ENCODE results near the gene PTPRE.
A peak's percentile ranks its signal among the peaks of the same experiment; 100 is the strongest.
"Not testable (repeated sequence)": the region's sequence is repeated elsewhere in the genome, so short reads cannot be mapped to it uniquely, and the experiment has no call there.

PTPRE gene

DNA sequence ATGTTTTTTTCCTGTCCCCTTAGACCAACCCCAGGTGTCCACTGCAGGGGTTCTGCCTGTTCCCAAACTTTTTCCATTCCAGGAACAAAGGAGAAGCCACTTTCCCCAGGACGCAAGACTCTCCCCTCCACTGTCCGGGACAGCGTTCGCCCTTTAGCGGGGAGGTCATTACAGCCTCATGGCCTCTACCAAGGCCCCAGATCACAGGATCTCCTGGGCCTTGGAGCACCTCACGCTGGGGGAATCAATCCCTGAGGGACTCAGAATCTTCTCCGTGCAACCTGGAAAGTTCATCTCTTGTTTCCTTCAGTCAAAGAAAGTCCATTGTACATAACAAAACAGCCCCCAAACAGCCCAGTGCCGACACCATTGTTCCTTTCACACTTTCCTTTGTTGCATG, 178.1 kb downstream of the PTPRE start:
- Mint-ChIP-seq H3K9me3 (no peaks in the 10 kb centered on the region), H3K27ac (no peak overlapping the region), H3K27me3 (ENCODE audit: low read depth) (no peaks in the 10 kb centered on the region), H3K4me1 (ENCODE audit: low read depth) (peaks cover 1% of the 10 kb centered on the region), H3K4me3 (no peak overlapping the region), H3K36me3 (ENCODE audit: low read depth) (peaks cover 6% of the 10 kb centered on the region)
- DNase-seq (ENCODE audit: low spot score) = no peak

GRCh38 chr10:128086003-128086863, 179.3 kb downstream of the PTPRE start:
- Mint-ChIP-seq H3K4me1 (ENCODE audit: low read depth) (peaks cover 1% of the 10 kb centered on the region), H3K4me3 (no peak overlapping the region), H3K27ac (no peak overlapping the region), H3K27me3 (ENCODE audit: low read depth) (no peaks in the 10 kb centered on the region), H3K36me3 (ENCODE audit: low read depth) (peaks cover 6% of the 10 kb centered on the region), H3K9me3 (no peaks in the 10 kb centered on the region)
- DNase-seq (ENCODE audit: low spot score) = no peak

GRCh38 chr10:128087146-128087883, 180.4 kb downstream of the PTPRE start:
- DNase-seq (ENCODE audit: low spot score) = no peak
- H3K27ac Mint-ChIP-seq = no peak overlapping the region

DNA sequence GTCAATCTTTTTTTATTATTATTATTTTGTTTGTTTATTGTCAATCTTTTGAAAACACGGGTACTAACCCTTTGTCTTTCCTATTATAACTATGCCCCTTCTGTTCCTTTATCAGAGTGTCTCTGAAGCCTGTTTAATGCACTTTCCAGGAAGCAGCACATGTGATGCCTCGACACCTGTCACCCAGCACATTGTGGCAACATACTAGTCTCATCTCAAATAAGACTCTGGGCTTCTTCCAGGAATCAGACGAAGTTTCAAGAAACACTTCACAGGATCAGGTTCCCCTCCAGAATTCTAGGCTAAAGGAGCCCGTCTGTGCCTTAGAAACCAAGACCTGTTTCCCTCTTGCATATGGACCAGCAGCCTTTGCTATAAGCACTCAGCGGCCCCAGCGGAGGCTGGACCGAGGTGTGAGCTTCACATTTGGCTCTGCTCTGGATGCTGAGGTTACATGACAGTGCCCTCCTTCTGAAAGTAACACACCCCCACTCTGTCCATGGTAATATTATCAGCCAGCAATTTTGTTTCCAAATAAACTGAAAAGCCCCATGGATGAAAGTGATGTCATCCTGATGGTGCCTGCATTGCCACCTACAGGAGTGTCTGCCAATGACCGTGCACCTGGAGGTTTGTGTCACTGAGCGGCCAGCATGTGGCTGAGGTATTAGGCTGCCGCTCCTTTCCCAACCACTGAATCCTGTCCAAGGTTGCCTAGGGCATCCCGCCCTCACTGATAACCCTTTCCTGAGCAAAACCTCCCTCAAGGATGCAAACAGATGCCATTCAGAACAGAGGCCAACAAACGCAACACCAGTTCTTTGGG, 181.2 kb downstream of the PTPRE start:
- no peaks in the 10 kb centered on the region for H3K27me3 Mint-ChIP-seq (ENCODE audit: low read depth)
- H3K27ac Mint-ChIP-seq = no peak overlapping the region
- no peaks in the 10 kb centered on the region for H3K9me3 Mint-ChIP-seq
- H3K36me3 Mint-ChIP-seq (ENCODE audit: low read depth) = peaks cover 6% of the 10 kb centered on the region
- DNase-seq (ENCODE audit: low spot score) = no peak
- H3K4me3 Mint-ChIP-seq = no peak overlapping the region
- H3K4me1 Mint-ChIP-seq (ENCODE audit: low read depth) = peaks cover 1% of the 10 kb centered on the region

More at GRCh38 chr10:128087146-128087883, 180.4 kb downstream of the PTPRE start:
- Mint-ChIP-seq H3K4me3 (no peak overlapping the region), H3K4me1 (ENCODE audit: low read depth) (peaks cover 1% of the 10 kb centered on the region), H3K27me3 (ENCODE audit: low read depth) (no peaks in the 10 kb centered on the region), H3K36me3 (ENCODE audit: low read depth) (peaks cover 6% of the 10 kb centered on the region), H3K9me3 (no peaks in the 10 kb centered on the region)

- Mint-ChIP-seq H3K4me3 (no peak overlapping the region), H3K36me3 (ENCODE audit: low read depth) (peaks cover 22% of the 10 kb centered on the region), H3K27me3 (ENCODE audit: low read depth) (no peaks in the 10 kb centered on the region), H3K4me1 (ENCODE audit: low read depth) (peaks cover 15% of the 10 kb centered on the region), H3K9me3 (no peaks in the 10 kb centered on the region), H3K27ac (no peak overlapping the region)
- no peak for DNase-seq (ENCODE audit: low spot score)
Measured at GRCh38 chr10:128091636-128092210, 184.8 kb downstream of the PTPRE start.

- H3K4me3 Mint-ChIP-seq = no peak overlapping the region
- H3K36me3 Mint-ChIP-seq (ENCODE audit: low read depth) = peaks cover 29% of the 10 kb centered on the region
- no peak for DNase-seq (ENCODE audit: low spot score)
Measured at GRCh38 chr10:128092454-128092853, 185.6 kb downstream of the PTPRE start.

DNA sequence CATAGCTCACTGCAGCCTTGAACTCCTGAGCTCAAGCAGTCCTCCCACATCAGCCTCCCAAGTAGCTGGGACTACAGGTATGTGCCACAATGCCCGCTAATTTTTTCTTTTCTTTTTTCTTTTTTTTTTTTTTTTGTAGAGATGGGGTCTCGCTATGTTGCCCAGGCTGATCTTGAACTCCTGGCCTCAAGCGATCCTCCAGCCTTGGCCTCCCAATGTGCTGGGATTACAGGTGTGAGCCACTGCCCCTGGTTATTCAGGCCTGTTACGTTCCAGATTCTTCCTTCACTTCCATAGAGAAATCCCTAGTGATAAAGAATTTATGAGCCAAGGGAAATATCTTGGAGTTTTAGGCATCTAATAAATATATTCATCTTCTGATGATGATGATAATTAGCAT, 187.7 kb downstream of the PTPRE start:
- H3K4me3 Mint-ChIP-seq; H3K9me3 Mint-ChIP-seq; H3K27ac Mint-ChIP-seq; H3K27me3 Mint-ChIP-seq (ENCODE audit: low read depth); DNase-seq (ENCODE audit: low spot score): not testable (repeated sequence)
- Mint-ChIP-seq H3K36me3 (ENCODE audit: low read depth) (peaks cover 49% of the 10 kb centered on the region), H3K4me1 (ENCODE audit: low read depth) (peaks cover 25% of the 10 kb centered on the region)

More at GRCh38 chr10:128092454-128092853, 185.6 kb downstream of the PTPRE start:
- Mint-ChIP-seq H3K9me3 (no peaks in the 10 kb centered on the region), H3K27ac (no peak overlapping the region), H3K4me1 (ENCODE audit: low read depth) (peaks cover 22% of the 10 kb centered on the region), H3K27me3 (ENCODE audit: low read depth) (no peaks in the 10 kb centered on the region)

DNA sequence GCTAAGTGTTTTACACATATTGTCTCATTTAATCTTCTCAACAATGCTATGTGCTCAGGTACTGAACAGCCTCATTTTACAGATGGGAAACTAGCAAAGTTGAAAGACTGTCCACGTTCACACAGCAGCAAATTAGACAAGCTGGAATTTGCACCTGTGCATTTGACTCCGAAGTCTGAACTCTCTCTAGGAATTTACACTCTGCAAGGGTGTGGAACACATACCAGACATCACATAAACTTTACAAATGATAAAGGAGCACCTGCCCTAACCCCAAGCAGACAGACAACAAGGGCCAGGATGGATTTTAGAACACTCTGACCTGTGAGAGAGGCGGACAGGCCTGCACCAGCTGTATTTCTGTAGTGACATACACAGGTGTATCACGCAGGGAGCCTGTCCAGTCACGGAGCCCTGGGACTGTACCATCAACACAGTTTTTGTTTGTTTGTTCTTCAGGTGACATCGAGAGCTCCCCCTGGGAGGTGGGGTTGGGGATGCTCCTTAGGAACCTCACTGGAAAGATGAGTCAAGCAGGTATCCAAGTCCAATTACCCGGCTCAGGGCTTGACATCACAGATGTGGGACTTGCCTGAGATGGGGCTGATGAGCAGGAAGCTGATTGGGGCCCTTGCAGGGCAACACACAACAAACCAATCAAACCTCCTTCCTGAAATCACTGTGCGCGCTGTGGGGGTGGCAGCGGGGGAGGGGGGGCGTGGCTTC, 188.3 kb downstream of the PTPRE start:
- Mint-ChIP-seq H3K36me3 (ENCODE audit: low read depth) (peaks cover 54% of the 10 kb centered on the region), H3K4me3 (peak overlapping the region; percentile 26), H3K4me1 (ENCODE audit: low read depth) (peaks cover 25% of the 10 kb centered on the region), H3K27me3 (ENCODE audit: low read depth) (no peaks in the 10 kb centered on the region), H3K9me3 (no peaks in the 10 kb centered on the region), H3K27ac (peak overlapping the region; percentile 80)
- no peak for DNase-seq (ENCODE audit: low spot score)

DNA sequence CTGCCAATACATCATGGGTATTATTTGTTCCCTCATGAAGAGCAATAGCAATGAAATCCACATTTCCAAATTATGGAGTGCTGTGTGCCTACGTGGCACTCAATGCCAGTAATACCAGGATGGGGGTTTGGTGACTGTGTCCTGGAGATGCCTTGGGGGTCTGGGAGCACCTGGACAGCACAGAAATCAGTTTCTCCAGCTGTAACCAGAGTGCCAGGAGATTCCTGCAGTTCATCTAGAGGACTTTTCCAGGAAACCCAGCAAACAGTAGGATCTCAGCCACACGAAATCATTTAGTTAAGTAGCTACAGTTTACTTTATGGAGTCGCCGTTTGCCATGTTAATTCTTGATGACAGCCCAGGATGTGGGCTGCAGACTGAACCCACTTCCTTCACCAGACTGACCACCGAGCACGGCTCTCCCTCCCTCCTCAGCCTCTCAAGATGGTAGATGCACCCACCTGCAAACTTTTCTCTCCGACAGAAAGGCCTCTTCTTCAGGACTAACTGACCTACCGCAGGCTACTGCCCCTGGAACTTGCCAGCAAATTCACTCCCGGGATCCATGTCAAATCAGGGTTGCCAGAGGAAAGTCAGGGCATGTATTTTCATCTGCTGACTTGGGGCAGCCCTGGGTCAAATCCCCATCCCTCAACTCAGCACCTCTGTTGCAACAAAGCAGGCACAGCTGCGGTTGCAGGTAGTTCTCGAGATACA, 189.0 kb downstream of the PTPRE start:
- peak overlapping the region; percentile 23 for H3K4me3 Mint-ChIP-seq
- peaks cover 25% of the 10 kb centered on the region for H3K4me1 Mint-ChIP-seq (ENCODE audit: low read depth)
- peak overlapping the region; percentile 80 for H3K27ac Mint-ChIP-seq
- DNase-seq (ENCODE audit: low spot score) = peak; percentile 24
- no peaks in the 10 kb centered on the region for H3K9me3 Mint-ChIP-seq
- peaks cover 59% of the 10 kb centered on the region for H3K36me3 Mint-ChIP-seq (ENCODE audit: low read depth)
- H3K27me3 Mint-ChIP-seq (ENCODE audit: low read depth) = no peaks in the 10 kb centered on the region

GRCh38 chr10:128096486-128097199, 189.7 kb downstream of the PTPRE start:
- Mint-ChIP-seq H3K4me1 (ENCODE audit: low read depth) (peaks cover 30% of the 10 kb centered on the region), H3K27ac (peak overlapping the region; percentile 80), H3K36me3 (ENCODE audit: low read depth) (peaks cover 66% of the 10 kb centered on the region), H3K27me3 (ENCODE audit: low read depth) (no peaks in the 10 kb centered on the region), H3K9me3 (no peaks in the 10 kb centered on the region), H3K4me3 (peak overlapping the region; percentile 23)
- DNase-seq (ENCODE audit: low spot score) = no peak

GRCh38 chr10:128097783-128098182, 190.9 kb downstream of the PTPRE start:
- H3K27me3 Mint-ChIP-seq (ENCODE audit: low read depth) = no peaks in the 10 kb centered on the region
- peaks cover 30% of the 10 kb centered on the region for H3K4me1 Mint-ChIP-seq (ENCODE audit: low read depth)
- H3K9me3 Mint-ChIP-seq = no peaks in the 10 kb centered on the region
- H3K27ac Mint-ChIP-seq = peak overlapping the region; percentile 10
- no peak for DNase-seq (ENCODE audit: low spot score)
- peaks cover 75% of the 10 kb centered on the region for H3K36me3 Mint-ChIP-seq (ENCODE audit: low read depth)
- H3K4me3 Mint-ChIP-seq = no peak overlapping the region

DNA sequence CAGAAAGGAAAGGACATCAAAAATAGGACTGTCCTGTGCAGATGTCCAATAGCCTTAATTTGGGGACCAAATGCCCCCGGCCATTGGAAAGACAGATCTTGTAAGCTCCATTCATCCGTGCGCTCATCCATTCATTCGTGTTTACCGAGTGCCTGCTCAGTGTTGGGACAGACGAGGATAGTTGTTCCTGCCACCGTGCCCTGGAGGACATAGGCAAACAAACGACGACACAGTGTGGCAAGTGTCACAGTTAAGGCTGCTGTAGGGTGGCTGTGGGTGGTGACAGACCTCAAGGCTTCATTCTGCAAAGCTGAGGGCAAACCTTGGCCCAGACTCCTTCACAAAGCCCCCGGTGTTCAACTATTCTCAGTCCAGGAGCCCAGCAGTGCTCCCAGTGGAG, 191.7 kb downstream of the PTPRE start:
- H3K9me3 Mint-ChIP-seq = no peaks in the 10 kb centered on the region
- DNase-seq (ENCODE audit: low spot score) = no peak
- H3K36me3 Mint-ChIP-seq (ENCODE audit: low read depth) = peaks cover 83% of the 10 kb centered on the region
- peaks cover 36% of the 10 kb centered on the region for H3K4me1 Mint-ChIP-seq (ENCODE audit: low read depth)
- H3K27me3 Mint-ChIP-seq (ENCODE audit: low read depth) = no peaks in the 10 kb centered on the region
- no peak overlapping the region for H3K4me3 Mint-ChIP-seq
- H3K27ac Mint-ChIP-seq = no peak overlapping the region

Measured in T-helper 2 cell treated with Interferon-gamma antibody and Interleukin-4, amounts not matched to agents 5 μg/mL and 100 μg/mL, for 36 hours (primary cell).